A549 (cell line): ENCODE results near the gene ATP11A.

Experiments
- CBX8 ChIP-seq: fragments of 200-600 bp; sonication (generic); IDR thresholded peaks from 2 replicates; pipeline ENCODE4 v1.6.1; 2016
- CEBPB ChIP-seq, 2 experiments: fragments of >200 bp in 1 of 2; sonication (Bioruptor Twin) in 1 of 2; formaldehyde crosslinking in 1 of 2; IDR thresholded peaks; 2 replicates each; pipeline ENCODE4 v1.6.1; 2012 to 2016
- CHD4 ChIP-seq: fragments of 200-600 bp; sonication (generic); IDR thresholded peaks from 2 replicates; pipeline ENCODE4 v1.6.1; 2016; ENCODE audit warnings: antibody characterized with exemption, mild to moderate bottlenecking, borderline replicate concordance
- CTCF ChIP-seq: fragments of >200 bp; sonication (Bioruptor Twin); formaldehyde crosslinking; IDR thresholded peaks from 3 replicates; pipeline ENCODE4 v1.5.1; 2016
- KDM1A ChIP-seq: fragments of 200-600 bp; sonication (generic); IDR thresholded peaks from 2 replicates; pipeline ENCODE4 v1.6.1; 2016; ENCODE audit warnings: low read depth, mild to moderate bottlenecking
- POLR2A ChIP-seq: IDR thresholded peaks from 2 replicates; pipeline ENCODE4 v1.6.1; 2012; ENCODE audit warnings: mild to moderate bottlenecking, low read length
- RFX5 ChIP-seq: fragments of 450-650 bp; IDR thresholded peaks from 2 replicates; pipeline ENCODE4 v1.7.1; 2014; ENCODE audit warnings: antibody characterized with exemption, mild to moderate bottlenecking, moderate library complexity

DNA sequence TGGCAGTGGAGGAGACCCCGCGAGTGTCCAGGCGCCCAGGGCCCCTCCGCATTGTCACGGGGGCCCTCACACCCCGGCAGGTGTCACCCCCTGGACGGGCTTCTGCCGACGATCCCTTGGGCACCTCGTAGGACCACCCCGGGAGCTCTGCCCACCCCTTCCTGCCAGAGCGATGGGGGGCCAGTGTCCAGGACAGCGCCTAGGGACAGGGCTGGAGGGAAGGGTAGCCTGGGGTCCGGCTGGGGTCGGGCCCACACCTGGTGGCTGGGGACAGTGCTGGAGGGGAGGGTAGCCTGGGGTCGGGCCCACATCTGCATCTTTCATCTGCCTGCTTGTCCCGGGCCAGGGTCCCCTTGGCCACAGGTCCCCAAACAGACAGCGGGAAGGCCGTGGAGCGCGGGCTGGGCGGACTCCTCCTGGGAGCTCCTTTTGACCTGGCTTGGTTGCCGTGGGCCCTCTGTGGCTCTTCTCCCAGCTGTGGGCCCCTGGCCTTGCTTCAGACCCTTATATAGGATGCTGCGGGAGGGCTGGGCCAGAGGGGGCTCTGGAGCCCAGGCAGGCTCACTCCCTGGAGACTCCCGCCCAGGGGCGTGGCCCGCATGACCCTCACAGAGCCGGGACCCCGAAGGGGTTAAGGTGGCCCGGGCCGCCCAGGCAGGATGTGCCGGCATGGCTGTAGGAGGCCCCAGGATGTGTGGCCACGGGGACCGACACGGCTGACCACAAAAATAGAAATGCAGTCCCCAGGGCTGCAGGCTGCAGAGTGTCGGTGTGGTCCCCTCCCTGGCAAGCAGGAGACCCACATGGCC, 205.0 kb downstream of the ATP11A start:
- no peak for TF ChIP-seq CEBPB (IDR thresholded peaks at IDR 0.05)
- no peak for TF ChIP-seq CTCF
- TF ChIP-seq KDM1A, result no peak
- TF ChIP-seq CHD4, result no peak
- no peak for TF ChIP-seq POLR2A
- TF ChIP-seq RFX5, result no peak
- no peak for TF ChIP-seq CBX8
